GM21576 (cell line): Measurements from ENCODE around the gene USP54.
"Not testable (repeated sequence)": the region's sequence is repeated elsewhere in the genome, so short reads cannot be mapped to it uniquely, and the experiment has no call there.

Experiments used
- ATAC-seq: cut with Tn5 transposase; IDR thresholded peaks from one replicate; pipeline ENCODE4 v1.9.1; 2021; ENCODE audit warnings: mild to moderate bottlenecking, moderate library complexity; ENCODE audit not compliant: unreplicated experiment

The USP54 gene, protein sequence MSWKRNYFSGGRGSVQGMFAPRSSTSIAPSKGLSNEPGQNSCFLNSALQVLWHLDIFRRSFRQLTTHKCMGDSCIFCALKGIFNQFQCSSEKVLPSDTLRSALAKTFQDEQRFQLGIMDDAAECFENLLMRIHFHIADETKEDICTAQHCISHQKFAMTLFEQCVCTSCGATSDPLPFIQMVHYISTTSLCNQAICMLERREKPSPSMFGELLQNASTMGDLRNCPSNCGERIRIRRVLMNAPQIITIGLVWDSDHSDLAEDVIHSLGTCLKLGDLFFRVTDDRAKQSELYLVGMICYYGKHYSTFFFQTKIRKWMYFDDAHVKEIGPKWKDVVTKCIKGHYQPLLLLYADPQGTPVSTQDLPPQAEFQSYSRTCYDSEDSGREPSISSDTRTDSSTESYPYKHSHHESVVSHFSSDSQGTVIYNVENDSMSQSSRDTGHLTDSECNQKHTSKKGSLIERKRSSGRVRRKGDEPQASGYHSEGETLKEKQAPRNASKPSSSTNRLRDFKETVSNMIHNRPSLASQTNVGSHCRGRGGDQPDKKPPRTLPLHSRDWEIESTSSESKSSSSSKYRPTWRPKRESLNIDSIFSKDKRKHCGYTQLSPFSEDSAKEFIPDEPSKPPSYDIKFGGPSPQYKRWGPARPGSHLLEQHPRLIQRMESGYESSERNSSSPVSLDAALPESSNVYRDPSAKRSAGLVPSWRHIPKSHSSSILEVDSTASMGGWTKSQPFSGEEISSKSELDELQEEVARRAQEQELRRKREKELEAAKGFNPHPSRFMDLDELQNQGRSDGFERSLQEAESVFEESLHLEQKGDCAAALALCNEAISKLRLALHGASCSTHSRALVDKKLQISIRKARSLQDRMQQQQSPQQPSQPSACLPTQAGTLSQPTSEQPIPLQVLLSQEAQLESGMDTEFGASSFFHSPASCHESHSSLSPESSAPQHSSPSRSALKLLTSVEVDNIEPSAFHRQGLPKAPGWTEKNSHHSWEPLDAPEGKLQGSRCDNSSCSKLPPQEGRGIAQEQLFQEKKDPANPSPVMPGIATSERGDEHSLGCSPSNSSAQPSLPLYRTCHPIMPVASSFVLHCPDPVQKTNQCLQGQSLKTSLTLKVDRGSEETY (N-terminal part only)

DNA sequence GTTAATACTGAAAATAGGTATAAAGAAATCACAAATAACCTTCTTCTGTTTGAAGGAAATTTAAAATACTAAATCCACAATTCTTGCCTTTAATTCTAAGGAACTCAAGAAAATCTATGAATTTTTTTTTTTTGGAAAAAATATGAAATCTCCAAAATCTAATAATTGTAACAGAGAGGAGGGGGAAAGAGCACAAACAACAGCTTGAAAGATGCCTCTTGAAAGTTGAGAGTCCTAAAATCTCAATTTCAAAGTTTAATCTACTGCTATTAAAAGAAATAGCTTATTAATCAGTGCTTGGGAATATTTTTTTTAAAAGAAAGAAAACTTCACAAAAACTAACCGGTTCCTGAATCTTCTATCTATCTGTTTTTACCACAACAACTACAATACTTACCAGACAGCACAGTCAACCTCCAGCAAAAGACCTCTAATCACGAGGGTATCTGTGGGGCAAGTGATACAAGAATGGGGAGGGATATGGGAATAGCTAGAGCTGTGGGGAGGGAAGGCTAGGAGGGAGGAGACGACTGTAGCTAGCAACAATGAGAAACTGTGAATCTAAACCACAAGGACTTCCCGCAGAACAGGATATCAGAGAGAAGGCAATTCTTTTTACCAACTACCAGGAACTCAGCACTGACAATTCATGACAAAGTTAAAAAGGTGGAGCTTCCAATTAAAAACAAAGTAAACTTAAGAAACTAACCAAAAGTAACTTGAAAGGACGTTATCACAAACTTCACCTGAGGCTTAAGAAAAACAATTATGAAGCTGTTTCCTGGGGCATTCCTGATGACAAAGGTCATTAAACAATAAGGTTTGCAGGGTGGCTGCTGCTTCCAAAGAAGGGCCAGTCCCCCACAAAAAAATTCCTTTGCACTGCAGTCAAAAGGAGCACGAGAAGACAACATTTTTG, at the start of gene USP54:
Gene USP54 (minus strand): TSS at position 462 of the 919 bp plus-strand sequence. CDS start 15,684 bp downstream, outside the sequence.
- ATAC-seq = no peak

DNA sequence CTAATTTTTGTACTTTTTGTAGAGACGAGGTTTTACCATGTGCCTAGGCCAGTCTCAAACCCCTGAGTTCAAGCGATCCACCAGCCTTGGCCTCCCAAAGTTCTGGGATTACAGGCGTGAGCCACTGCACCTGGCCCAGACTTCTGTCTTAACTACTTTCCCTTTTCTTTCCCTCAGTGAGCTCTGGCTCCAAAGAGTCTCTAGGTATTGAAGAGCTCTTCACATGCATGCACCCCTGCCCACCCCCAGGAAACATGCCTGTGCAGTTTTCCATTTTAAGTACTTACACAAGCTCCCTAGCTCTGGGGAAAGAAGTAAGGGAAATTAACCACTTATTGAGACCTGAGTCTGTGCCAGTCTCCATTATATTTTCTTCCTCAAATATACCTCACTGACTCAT, 48.1 kb upstream of the USP54 start:
- no peak for ATAC-seq

DNA sequence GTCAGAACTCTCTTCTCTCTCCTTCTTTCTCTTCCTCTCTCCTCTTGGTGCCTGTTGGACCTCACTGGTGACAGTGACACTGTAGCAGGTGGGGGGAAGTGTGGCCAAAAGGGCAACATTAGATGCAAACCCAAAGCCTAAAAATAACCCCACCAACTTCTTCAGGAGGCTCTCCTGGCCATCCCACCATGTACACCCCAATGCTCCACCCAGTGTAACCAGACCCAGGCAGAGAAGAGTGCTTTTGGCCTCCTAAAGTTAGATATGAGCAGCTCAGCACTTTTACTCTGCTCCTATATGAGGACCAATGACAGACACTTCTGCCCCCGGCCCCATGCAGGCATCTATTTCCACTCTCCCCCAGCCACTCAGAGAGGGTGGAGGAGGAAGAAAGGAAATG, 44.6 kb upstream of the USP54 start:
- ATAC-seq = no peak

DNA sequence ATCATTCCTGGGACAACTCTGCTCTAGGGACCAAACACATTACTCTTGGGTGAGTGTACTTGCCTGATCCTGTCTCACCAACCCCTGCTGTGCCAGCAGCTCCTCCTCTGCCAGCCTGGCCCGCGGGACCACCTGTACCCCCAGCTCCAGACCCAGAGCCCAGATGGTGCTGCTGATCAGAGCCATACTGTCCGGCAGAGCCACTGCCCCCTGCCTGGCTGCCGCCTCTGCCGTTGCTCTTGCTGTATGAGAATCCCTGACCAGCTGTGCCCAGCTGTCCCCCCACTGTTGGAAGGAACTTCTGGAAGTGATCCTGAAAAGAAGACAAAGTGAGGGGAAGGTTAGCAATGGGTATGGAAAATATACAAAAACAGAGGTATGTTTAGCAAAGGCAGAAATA, 43.3 kb upstream of the USP54 start:
- no peak for ATAC-seq

DNA sequence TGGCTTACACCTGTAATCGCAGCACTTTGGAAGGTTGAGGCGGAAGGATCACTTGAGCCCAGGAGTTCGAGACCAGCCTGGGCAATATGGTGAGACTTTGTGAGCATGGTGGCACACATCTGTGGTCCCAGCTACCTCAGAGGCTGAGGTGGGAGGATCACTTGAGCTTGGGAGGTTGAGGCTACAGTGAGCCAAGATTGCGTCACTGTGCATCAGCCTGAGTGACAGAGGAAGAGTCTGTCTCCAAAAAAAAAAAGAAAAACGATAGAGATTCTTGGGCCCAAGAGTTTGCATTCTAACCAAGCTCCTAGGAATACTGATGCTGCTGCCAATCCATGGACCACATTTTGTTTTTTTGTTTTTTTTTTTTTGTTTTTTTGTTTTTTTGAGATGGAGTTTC, 38.0 kb upstream of the USP54 start:
- ATAC-seq = no peak

DNA sequence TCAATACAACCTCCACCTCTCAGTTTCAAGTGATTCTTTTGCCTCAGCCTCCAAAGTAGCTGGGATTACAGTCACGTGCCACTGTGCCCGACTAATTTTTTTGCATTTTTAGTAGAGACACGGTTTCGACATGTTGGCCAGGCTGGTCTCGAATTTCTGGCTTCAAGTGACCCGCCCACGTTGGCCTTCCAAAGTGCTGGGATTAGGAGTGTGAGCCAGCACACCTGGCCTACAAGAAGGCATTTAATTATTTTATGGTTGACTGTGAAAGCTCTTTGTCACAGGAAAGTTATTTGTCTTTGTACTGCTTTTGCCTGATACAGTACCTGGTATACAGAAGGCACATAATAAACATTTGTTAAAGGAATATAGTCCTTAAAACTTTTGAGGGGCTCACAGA, 37.3 kb upstream of the USP54 start:
- no peak for ATAC-seq

DNA sequence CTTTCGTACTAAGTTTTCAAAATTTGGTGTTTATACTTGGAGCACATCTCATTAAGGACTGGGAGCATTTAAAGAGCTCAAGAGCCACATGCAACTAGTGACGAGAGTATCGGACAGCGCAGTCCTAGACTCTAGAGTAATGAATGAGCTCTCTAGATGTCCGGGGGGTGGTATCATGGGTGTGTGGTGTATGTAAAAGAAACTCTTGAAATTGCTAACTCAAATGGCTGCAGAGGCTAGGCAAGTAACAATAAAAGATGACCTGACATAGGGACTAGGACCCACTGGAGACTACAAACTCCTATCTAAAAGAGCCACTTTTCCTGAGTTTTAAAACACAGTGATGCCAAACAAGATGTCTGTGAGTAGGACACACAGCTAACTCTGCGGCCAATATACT, 36.2 kb upstream of the USP54 start:
- ATAC-seq = no peak

DNA sequence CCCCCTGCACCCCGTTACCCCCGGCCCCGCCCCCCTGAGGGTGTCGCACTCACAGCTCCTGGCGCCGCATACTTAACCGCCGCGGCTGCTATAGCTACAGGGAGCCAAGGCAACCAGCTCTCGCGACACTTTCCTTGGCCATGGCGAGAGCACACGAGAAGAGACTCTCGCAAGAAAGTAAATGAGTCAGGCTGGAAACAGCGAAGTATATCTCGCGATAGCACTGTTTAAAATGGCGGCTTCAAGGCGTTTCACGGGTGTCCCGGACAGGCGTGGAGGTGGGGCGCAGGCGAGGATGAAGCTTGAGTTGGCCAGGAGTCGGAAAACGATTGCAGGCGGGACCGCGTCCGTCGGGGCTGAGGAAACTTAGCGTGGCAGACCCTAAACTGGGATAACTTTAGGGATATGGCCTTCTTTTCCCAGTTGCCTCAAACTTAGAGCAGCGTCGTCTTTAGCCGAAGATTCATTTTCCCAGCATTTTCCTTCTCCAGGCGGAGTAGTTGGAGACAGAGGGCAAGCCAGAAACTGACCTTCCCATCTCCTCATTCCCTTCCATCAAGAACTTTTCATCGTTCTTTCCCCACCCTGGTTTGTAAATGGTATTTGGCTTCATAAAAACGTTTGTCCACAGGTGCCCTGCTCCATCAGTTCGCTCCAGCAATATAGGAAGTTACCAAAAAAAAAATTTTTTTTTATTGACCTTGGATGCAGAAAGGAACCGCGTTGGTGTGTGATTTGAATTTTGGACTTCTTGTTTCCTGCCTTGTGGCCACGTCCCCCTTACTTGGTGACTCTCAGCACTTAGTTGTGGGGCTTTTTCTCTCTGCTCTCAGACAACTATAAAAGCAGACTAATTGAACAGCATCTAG, 35.0 kb upstream of the USP54 start:
- ATAC-seq = peak; percentile 96

DNA sequence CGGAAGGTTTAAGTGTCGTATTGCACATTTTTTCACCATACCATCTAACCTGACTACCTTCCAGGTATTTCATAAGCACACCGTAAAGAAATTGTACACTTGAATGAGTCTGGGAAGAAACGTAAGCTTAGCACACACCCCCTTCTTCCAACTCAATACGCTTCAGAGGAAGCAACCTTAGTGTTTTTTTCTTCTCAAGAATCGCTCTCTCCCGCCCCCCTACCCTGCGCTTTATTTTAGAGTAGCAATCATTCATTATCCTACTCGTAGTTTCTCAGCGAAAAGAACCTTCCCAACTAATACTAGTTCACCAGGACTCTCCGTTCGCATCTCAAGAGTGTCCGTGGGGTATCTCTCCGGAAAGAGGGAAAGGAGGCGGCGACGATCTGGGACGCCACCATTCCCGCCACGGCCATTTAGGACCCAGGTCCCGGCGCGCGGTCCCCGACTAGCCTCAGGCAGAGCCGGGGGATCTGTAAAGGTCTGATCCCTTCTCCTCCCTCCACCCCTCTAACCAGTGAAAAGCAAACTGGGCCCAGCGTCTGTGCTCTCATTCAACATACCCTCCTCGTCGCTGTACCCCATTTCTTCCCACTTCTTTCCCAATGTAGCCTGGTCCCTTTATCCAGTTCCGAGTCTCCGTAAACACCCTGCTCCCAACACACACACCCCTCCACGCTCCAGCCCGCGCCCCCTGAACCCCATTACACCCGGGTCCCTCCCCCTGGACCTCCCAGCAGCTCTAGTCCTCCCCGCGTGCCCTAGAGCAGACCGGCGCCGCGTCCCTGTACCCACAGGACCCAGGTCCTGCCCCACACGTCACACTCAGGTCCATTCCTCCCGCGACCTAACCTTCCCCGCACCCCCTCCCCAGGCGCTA, 34.1 kb upstream of the USP54 start:
- peak; percentile 16 for ATAC-seq

DNA sequence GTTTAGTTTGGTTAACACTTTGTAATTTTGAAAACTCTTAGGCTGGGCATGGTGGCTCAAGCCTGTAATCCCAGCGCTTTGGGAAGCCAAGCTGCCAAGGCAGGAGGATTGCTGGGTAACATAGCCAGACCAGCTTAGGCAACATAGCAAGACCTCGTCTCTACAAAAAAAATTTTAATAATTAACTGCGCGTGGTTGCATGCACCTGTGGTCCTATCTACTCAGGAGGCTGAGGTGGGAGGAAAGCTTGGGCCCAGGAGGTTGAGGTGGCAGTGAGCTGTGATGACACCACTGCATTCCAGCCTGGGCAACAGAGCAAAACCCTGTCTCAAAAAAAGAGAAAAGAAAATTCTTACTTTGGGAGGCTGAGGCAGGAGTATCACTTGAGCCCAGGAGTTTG, 31.9 kb upstream of the USP54 start:
- no peak for ATAC-seq

DNA sequence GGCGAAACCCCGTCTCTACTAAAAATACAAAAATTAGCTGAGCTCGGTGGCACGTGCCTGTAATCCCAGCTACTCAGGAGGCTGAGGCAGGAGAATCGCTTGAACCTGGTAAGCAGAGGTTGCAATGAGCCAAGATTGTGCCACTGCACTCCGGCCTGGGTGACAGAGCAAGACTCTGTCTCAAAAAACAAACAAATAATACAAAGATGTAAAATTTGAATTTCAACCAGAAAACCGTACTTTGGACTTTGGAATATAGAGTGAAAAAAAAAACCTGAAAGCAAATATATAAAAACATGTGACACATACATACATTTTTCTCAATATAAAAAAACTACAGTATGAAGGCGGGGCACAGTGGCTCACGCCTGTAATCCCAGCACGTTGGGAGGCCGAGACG, 29.8 kb upstream of the USP54 start:
- ATAC-seq = not testable (repeated sequence)

DNA sequence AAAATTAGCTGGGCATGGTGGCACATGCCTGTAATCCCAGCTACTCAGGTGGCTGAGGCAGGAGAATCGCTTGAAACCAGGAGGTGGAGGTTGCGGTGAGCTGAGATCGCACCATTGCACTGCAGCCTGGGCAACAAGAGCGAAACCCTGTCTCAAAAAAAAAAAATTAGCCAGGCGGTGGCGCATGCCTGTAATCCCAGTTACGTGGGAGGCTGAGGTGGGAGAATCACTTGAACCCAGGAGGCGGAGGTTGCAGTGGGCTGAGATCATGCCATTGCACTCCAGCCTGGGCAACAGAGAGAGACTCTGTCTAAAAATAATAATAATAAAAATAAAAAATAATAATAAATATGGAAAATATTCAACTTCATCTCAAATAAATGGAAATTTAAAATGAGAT, 26.0 kb upstream of the USP54 start:
- ATAC-seq = not testable (repeated sequence)

DNA sequence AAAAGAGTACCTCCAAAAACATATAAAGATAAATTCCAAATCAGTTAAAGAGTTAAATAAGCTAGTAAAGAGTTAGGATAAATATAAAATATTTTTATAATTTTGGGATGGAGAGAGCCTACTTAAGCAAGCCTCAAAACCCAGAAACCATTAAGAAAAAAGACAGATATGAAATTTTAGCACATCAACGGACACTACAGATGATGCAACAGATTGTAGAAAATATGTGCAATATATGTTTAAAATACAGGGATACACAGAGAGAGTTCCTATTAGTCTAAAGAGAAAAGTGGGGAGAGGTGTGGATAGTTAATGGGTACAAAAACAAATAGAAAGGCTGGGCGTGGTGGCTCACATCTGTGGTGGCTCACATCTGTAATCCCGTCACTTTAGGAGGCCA, 23.6 kb upstream of the USP54 start:
- ATAC-seq = no peak

DNA sequence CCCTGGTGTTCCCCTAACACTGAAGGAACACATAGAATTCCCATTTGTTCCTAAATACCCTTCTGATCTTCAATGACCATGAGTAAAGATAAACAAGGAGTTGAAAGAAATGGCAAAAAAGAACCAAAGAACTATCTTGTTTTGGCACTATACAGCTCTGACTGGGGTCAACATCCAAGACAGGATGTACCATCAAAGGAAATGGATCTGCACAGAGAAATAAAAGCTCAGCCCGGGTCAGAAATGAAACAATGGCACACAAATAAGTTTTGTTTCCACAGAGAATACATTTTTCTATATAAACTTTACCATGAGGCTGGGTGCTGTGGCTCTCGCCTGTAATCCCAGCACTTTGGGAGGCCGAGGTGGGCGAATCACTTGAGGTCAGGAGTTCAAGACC, 18.0 kb upstream of the USP54 start:
- ATAC-seq = no peak

DNA sequence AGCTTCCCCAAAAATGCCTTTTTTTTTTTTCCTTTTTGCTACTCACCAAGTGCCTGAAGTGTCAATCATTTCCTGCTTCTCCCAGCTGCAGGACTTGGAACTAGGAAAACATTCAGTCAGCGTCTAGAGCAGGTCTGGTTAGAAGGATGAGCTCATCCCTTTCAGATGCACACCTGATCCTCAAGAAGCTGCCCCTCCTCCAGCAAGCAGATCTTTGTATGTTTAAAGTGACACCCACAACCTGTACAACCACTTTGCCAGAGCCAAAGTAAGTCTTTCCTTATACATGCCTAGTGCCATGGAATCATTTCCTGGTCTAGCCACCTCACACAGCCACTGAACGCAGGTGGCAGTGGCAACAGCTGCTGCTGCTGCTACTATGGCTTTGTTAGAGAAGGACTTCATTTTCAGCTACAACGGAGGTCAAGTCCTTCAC, 10.4 kb upstream of the USP54 start:
- ATAC-seq = no peak

DNA sequence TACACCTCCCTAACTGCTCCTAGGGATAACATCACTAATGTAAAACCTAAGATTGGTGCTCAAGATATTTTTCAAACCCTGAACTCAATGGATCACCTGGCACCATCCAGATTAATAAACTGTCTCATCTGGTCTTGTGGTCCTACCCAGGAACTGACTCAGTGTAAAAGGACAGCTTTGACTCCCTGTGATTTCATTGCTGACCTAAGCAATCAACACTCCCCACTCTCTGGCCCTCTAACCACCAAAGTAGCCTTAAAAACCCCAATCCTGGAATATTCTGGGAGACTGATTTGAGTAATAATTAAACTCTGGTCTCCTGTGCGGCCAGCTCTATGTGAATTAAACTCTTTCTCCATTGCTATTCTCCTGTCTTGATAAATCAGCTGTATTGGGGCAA, 6.2 kb upstream of the USP54 start:
- ATAC-seq = no peak

DNA sequence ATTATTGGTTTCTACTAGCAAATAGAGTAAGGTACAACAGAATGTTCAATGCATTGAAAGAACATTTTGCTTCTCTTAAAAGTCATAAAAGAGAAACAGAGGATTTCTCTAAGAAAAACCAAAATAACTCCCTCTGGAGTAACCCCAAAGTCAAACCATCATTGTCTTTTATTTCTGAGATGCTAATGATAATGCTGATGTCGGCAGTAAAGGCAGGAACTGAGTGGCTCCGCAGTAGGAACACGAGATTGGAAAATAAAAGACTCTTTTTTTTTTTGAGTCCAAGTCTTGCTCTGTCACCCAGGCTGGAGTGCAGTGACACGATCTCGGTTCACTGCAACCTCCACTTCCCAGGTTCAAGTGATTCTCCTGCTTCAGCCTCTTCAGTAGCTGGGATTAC, 2.7 kb upstream of the USP54 start:
- ATAC-seq = no peak

DNA sequence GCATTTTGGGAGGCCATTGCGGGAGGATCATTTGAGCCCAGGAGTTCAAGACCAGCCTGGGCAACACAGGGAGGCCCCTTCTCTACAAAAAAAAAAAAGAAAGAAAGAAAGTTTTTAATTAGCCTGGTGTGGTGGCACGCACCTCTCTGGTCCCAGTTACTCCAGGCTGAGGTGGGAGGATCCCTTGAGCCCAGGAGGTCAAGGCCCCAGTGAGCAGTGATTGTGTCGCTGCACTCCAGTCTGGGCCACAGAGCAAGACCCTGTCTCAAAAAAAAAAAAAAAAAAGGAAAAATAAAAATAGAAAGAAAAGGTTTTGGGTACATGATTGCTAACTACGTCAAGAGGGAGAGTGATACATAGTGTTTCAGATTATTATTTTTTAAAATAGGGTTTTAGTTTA, 2.0 kb upstream of the USP54 start:
- no peak for ATAC-seq
